Mammary epithelial cell (primary cell): ENCODE measurements around the gene MAP2K7.

Experiments
- EZH2 ChIP-seq: IDR thresholded peaks from 2 replicates; pipeline ENCODE4 v1.6.1; 2012; ENCODE audit warnings: low read length, inconsistent platforms, borderline replicate concordance
- TF ChIP-seq, protein P1 (sequence below), 2 donors: IDR thresholded peaks in 1 of 2; conservative IDR thresholded peaks in 1 of 2; 2 replicates each; pipeline ENCODE4 v1.5.1; 2011 to 2012; ENCODE audit warnings: inconsistent platforms in 2 of 2, low read length in 2 of 2, mild to moderate bottlenecking in 2 of 2, control low read depth in 1 of 2, low read depth in 1 of 2; ENCODE audit not compliant: insufficient read depth in 1 of 2; ENCODE audit errors: extremely low read depth in 1 of 2

DNA sequence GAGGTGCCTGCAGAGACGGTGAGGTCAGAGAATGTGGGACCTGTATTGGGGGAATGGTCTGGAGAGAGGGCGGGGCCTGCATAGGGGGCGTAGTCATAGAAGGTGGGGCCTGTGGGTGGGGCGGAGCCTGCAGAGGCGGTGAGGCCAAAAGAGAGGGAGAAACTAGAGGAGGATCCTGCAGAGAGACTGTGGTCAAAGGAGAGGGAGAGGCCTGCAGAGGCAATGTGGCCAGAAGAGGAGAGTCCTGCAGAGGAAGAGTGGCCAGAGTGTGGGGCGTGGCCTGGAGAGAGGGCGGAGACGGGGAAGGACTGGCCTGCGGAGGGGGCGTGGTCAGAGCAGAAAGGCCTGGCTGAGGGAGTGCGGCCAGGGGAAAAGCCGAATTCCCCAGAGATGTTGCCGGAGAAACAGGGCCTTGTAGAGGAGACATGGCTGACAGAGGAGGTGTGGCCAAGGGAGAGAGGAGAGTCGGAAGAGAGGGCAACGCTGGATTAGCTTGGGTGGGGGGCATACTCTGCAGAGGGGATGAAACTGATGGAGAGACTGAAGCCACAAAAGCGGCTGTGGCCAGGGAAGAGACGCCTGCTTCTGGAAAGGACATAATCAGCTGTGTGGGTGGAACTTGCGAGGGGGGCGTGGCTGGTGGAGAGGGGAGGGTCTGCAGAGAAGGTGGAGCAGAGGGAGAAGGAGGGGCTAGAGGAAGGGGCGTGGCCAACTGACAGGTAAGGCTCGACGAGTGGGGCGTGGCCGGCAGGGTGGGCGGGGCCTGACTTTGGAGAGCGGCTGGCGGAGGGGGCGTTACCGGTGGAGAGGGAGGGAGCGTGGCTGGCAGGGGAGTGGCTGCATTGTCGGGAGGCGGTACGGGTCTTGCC, 32.0 kb upstream of the MAP2K7 start:
- TF ChIP-seq, protein P1, sequence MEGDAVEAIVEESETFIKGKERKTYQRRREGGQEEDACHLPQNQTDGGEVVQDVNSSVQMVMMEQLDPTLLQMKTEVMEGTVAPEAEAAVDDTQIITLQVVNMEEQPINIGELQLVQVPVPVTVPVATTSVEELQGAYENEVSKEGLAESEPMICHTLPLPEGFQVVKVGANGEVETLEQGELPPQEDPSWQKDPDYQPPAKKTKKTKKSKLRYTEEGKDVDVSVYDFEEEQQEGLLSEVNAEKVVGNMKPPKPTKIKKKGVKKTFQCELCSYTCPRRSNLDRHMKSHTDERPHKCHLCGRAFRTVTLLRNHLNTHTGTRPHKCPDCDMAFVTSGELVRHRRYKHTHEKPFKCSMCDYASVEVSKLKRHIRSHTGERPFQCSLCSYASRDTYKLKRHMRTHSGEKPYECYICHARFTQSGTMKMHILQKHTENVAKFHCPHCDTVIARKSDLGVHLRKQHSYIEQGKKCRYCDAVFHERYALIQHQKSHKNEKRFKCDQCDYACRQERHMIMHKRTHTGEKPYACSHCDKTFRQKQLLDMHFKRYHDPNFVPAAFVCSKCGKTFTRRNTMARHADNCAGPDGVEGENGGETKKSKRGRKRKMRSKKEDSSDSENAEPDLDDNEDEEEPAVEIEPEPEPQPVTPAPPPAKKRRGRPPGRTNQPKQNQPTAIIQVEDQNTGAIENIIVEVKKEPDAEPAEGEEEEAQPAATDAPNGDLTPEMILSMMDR (conservative IDR thresholded peaks at IDR 0.05 in 1 of 2, IDR thresholded peaks at IDR 0.05 in 1 of 2; ENCODE audit: extremely low read depth in 1 of 2, insufficient read depth in 1 of 2, low read depth in 1 of 2, low read length in 2 of 2): no peak
- no peak for TF ChIP-seq EZH2
